Measurements from ENCODE around the gene ABCA5. TPM values are rescaled to one million over a fixed set of nuclear protein-coding genes. Genes with fewer than 3 reads are reported as not detected.
A peak's percentile ranks its signal among the peaks of the same experiment; 100 is the strongest.

Gene ABCA5
- total and polyA plus RNA-seq, 2 of the 13 experiments (the other 11 are each of a cell fraction or from before 2014, with no cell fraction given), result 9.7 to 10.1 TPM

DNA sequence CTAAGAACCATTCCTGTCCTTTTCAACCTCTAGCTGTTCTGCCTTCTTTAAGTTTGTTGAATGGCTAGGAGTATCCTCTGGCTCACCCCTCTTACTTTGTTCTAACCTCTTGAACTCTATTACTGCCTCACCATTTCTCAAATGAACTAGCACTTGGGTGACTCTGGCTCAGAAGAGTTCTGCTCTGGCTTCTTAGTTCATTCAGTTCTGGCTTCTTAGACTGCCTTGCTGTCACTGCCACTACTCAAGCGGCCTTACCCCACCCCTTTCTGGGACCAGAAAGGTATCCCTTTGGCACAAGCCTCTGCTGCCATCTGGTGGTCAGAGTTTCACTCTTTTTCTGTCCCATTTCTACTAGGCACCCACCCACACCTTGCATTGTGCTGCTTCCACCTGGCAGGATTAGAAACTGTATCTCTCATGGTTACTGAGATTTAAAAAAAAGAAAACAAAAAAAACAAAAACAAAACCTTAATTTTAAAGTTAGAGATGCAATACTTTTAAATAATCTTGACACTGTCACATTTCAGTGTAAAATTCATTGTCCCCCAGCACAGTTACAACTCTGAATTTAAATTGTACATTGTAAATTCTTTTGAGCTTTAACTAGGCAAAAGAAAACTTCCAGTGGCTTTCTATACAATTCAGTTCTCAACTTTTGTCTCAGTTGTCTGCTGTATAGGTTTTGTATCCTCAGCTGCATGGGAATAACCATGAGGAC lies 91.4 kb downstream of the ABCA5 start (continued):
- no peak for TF ChIP-seq ZSCAN20 (CRISPR knock-in tag; IDR thresholded peaks at IDR 0.05; ENCODE audit: borderline replicate concordance)
- TF ChIP-seq ZNF207 (IDR thresholded peaks at IDR 0.05; ENCODE audit: borderline replicate concordance), result no peak
- TF ChIP-seq XRCC5 (optimal IDR thresholded peaks at IDR 0.05; ENCODE audit: low read length), result no peak
- peak; percentile 15; the same call in 1 of the 2 replicates for TF ChIP-seq ZNF24 (IDR thresholded peaks at IDR 0.05)
- no peak for TF ChIP-seq CBX2 (IDR thresholded peaks at IDR 0.05; ENCODE audit: low read depth, low read length)
- TF ChIP-seq CBX2 (CRISPR knock-in tag; IDR thresholded peaks at IDR 0.05; ENCODE audit: low read depth), result no peak
- no peak for TF ChIP-seq ZKSCAN5 (CRISPR knock-in tag; IDR thresholded peaks at IDR 0.05)
- TF ChIP-seq, protein P1, sequence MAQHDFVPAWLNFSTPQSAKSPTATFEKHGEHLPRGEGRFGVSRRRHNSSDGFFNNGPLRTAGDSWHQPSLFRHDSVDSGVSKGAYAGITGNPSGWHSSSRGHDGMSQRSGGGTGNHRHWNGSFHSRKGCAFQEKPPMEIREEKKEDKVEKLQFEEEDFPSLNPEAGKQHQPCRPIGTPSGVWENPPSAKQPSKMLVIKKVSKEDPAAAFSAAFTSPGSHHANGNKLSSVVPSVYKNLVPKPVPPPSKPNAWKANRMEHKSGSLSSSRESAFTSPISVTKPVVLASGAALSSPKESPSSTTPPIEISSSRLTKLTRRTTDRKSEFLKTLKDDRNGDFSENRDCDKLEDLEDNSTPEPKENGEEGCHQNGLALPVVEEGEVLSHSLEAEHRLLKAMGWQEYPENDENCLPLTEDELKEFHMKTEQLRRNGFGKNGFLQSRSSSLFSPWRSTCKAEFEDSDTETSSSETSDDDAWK (CRISPR knock-in tag; IDR thresholded peaks at IDR 0.05), result no peak
- no peak for TF ChIP-seq TCF12 (IDR thresholded peaks at IDR 0.05)
- no peak for TF ChIP-seq TCF12 (CRISPR knock-in tag; IDR thresholded peaks at IDR 0.05)
- TF ChIP-seq, protein P2, sequence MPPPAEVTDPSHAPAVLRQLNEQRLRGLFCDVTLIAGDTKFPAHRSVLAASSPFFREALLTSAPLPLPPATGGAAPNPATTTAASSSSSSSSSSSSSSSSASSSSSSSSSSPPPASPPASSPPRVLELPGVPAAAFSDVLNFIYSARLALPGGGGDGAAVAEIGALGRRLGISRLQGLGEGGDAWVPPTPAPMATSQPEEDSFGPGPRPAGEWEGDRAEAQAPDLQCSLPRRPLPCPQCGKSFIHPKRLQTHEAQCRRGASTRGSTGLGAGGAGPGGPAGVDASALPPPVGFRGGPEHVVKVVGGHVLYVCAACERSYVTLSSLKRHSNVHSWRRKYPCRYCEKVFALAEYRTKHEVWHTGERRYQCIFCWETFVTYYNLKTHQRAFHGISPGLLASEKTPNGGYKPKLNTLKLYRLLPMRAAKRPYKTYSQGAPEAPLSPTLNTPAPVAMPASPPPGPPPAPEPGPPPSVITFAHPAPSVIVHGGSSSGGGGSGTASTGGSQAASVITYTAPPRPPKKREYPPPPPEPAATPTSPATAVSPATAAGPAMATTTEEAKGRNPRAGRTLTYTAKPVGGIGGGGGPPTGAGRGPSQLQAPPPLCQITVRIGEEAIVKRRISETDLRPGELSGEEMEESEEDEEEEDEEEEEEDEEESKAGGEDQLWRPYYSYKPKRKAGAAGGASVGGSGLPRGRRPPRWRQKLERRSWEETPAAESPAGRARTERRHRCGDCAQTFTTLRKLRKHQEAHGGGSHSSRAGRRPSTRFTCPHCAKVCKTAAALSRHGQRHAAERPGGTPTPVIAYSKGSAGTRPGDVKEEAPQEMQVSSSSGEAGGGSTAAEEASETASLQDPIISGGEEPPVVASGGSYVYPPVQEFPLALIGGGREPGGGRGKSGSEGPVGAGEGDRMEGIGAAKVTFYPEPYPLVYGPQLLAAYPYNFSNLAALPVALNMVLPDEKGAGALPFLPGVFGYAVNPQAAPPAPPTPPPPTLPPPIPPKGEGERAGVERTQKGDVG (CRISPR knock-in tag; IDR thresholded peaks at IDR 0.05; ENCODE audit: borderline replicate concordance), result no peak
- TF ChIP-seq REXO4 (CRISPR knock-in tag; IDR thresholded peaks at IDR 0.05; ENCODE audit: borderline replicate concordance), result no peak
- peak; percentile 41; the same call in 1 of the 2 replicates for TF ChIP-seq SOX5 (CRISPR knock-in tag; IDR thresholded peaks at IDR 0.05; ENCODE audit: borderline replicate concordance)
- no peak for TF ChIP-seq ZFY (CRISPR knock-in tag; IDR thresholded peaks at IDR 0.05)
- TF ChIP-seq ZNF816 (CRISPR knock-in tag; IDR thresholded peaks at IDR 0.05; ENCODE audit: borderline replicate concordance), result no peak
- no peak for TF ChIP-seq ZNF3 (CRISPR knock-in tag; IDR thresholded peaks at IDR 0.05)
- peak; percentile 73; the same call in 1 of the 2 replicates for TF ChIP-seq SNAPC2 (CRISPR knock-in tag; IDR thresholded peaks at IDR 0.05)
- TF ChIP-seq ZNF33B (CRISPR knock-in tag; IDR thresholded peaks at IDR 0.05), result no peak
- TF ChIP-seq ZNF256 (CRISPR knock-in tag; conservative IDR thresholded peaks at IDR 0.05), result no peak
- no peak for TF ChIP-seq HOXA5 (CRISPR knock-in tag; IDR thresholded peaks at IDR 0.05)
- 0 out of 2 replicates have a peak, but pooled peaks have one; percentile 22 for TF ChIP-seq CEBPG (CRISPR knock-in tag; IDR thresholded peaks at IDR 0.05)
- no peak for TF ChIP-seq HHEX (CRISPR knock-in tag; IDR thresholded peaks at IDR 0.05)
- TF ChIP-seq SALL2 (CRISPR knock-in tag; IDR thresholded peaks at IDR 0.05), result no peak
- TF ChIP-seq XBP1 (CRISPR knock-in tag; IDR thresholded peaks at IDR 0.05), result no peak
- no peak for TF ChIP-seq GATA4 (IDR thresholded peaks at IDR 0.05; ENCODE audit: borderline replicate concordance, low read depth)
- no peak for TF ChIP-seq ZNF251 (CRISPR knock-in tag; IDR thresholded peaks at IDR 0.05)
- TF ChIP-seq ZNF468 (CRISPR knock-in tag; IDR thresholded peaks at IDR 0.05), result no peak
- TF ChIP-seq EP300 (IDR thresholded peaks at IDR 0.05; ENCODE audit: low read depth in 2 of 2, low read length in 2 of 2), result no peak
- no peak for TF ChIP-seq EP300 (CRISPR knock-in tag; IDR thresholded peaks at IDR 0.05; ENCODE audit: borderline replicate concordance)
- TF ChIP-seq KDM4B (CRISPR knock-in tag; IDR thresholded peaks at IDR 0.05), result no peak
- TF ChIP-seq BRCA1 (CRISPR knock-in tag; IDR thresholded peaks at IDR 0.05), result 0 out of 2 replicates have a peak, but pooled peaks have one; percentile 33
